Pancreas (tissue), 10 donors: ENCODE data around the gene BRD2. TPM values are rescaled to one million over a fixed set of nuclear protein-coding genes. Genes with fewer than 3 reads are reported as not detected.

Experiments
- ATAC-seq, 4 donors: fragments of 200-7000 bp; cut with Tn5 transposase; one replicate each; pipeline versions ENCODE4 v1.8.0 to v1.9.1; 2020; ENCODE audit warnings: mild to moderate bottlenecking in 4 of 4, moderate library complexity in 4 of 4
- DNase-seq, 6 donors: peaks; one replicate each; pipeline ENCODE4 v3.0.0-alpha.2; 2020
- FAIRE-seq: peaks from 2 replicates; lab custom pipeline; 2012; peaks lifted over from hg19 to GRCh38; lab: Jason Lieb, UNC
- H3K27ac ChIP-seq, 4 donors: fragments of 200-600 bp; sonication (generic); 1 replicate in 3 of 4; 2 replicates in 1 of 4; pipeline versions ENCODE4 v1.5.0 to v1.8.0; 2020
- H3K27me3 ChIP-seq, 4 donors: fragments of 200-600 bp; one replicate each; pipeline ENCODE4 v1.8.0; 2021
- H3K36me3 ChIP-seq, 3 donors: fragments of 200-600 bp; sonication (generic) in 1 of 3; one replicate each; pipeline versions ENCODE4 v1.5.0 to v1.8.0; 2020 to 2021
- H3K4me1 ChIP-seq, 3 donors: fragments of 200-600 bp; one replicate each; pipeline ENCODE4 v1.8.0; 2021
- H3K4me3 ChIP-seq, 4 donors: fragments of 200-600 bp; sonication (generic) in 2 of 4; one replicate each; pipeline versions ENCODE4 v1.5.0 to v1.8.0; 2020 to 2021
- H3K9me3 ChIP-seq, 4 donors: fragments of 200-600 bp; one replicate each; pipeline ENCODE4 v1.8.0; 2021
- WGBS, 2 donors: extraction: QIAGEN DNeasy Blood & Tissue Kit; methylation state at CpG; one replicate each; pipeline ENCODE4 v1.1.7; 2013; 5-methylcytosine and 5-hydroxymethylcytosine counted together
- intact Hi-C, 3 donors: fragments of 100-400 bp; cut with DNase I; formaldehyde crosslinking; loops; one replicate each; pipeline versions ENCODE4 v1.11.1 to v1.14.2; 2022
- polyA plus RNA-seq, 2 donors: library from polyadenylated mRNA; stranded (reverse); fragments of 200-250 nt; gene quantifications; one replicate each; pipeline ENCODE4 v1.2.3, GENCODE V29; 2013
- total RNA-seq, 6 donors: library from RNA; stranded (reverse); fragmentation: NEBNext Ultra II Directional in 4 of 6; extraction: Animal tissue kit (Norgen Biotek cat#: 25700) in 4 of 6; gene quantifications; one replicate each; pipeline versions ENCODE4 v1.2.1 to v1.2.4, GENCODE V29; 2021 to 2023
- TF ChIP-seq, protein P1 (sequence below), 4 donors: fragments of 200-600 bp; sonication (generic) in 3 of 4; IDR thresholded peaks; one replicate each; pipeline versions ENCODE4 v1.5.0 to v1.8.0; 2021; ENCODE audit warnings: antibody characterized with exemption in 4 of 4
- donor health status: healthy with polysubstance abuse.
- donor health status: DM: no; HTN: no; CAD: no; lungs with moderate emphysema.
- donor health status: DM: no; HTN: no; CAD: no.
- donor health status: control.
- donor health status: control.
- donor health status: Bipolar disorder and iron deficiency.
- donor health status: DM: yes; HTN: yes; CAD: no.
- donor health status: DM: no; HTN: no; CAD: no.
- donor health status: DM: no; HTN: no; CAD: no.
- donor health status: DM: yes; HTN: yes; CAD: no.

The BRD2 gene
- total and polyA plus RNA-seq, 8 donors, result 50.5 to 128 (median 88.9) TPM

DNA sequence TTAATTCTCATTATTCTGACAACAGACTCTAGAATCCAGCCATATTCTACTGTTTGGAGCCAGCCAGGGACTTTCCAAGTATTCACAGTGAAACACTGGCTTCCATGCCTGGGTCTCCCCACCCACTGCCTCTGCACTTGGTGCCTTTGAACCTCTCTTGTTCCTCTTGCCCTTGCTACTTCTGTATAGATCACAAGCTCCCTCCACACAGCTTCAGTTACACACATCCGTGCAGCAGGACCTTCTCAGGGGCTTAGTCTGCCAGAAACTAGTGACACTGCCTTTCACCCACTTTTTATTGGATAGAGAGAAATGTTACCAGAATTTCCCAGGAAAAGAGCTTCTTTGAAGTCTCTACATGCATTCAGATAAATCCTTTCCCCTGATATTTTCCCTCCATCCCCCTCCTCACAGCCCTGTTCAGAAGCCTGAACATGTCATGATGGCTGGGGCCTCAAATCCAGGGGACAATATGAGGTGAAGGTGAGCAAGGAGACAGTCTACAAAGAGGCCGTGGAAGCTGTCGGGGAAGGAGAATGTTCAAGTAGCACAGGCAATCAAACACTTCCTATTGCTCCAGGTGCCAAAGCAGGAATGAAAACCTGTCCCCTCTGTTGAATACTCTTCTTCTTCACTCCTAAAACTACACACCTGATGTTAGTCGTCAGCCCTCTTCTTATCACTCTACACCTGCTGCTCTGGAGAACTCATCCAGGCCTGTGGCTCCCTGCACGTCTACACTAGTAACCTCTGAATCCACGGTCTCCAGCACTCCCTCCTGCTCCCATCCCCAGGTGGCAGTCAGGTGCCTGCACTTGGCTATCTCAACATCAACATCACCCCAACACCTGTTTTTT, 61.2 kb downstream of the BRD2 start:
- TF ChIP-seq, protein P1, sequence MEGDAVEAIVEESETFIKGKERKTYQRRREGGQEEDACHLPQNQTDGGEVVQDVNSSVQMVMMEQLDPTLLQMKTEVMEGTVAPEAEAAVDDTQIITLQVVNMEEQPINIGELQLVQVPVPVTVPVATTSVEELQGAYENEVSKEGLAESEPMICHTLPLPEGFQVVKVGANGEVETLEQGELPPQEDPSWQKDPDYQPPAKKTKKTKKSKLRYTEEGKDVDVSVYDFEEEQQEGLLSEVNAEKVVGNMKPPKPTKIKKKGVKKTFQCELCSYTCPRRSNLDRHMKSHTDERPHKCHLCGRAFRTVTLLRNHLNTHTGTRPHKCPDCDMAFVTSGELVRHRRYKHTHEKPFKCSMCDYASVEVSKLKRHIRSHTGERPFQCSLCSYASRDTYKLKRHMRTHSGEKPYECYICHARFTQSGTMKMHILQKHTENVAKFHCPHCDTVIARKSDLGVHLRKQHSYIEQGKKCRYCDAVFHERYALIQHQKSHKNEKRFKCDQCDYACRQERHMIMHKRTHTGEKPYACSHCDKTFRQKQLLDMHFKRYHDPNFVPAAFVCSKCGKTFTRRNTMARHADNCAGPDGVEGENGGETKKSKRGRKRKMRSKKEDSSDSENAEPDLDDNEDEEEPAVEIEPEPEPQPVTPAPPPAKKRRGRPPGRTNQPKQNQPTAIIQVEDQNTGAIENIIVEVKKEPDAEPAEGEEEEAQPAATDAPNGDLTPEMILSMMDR (IDR thresholded peaks at IDR 0.05), result no peak
- DNase-seq (peak in 1 of 6 donors; percentile 60), FAIRE-seq (no peak), ATAC-seq (peak in 3 of 4 donors; percentile 75 to 94 (median 92))
- Histone ChIP-seq H3K4me3 (no peak overlapping the region), H3K27ac (peak overlapping the region in 2 of 4 donors; percentile 76 to 80), H3K27me3 (no peaks in the 10 kb centered on the region), H3K36me3 (no peaks in the 10 kb centered on the region), H3K4me1 (peaks cover 0 to 4% (median 0%) of the 10 kb centered on the region in 3 donors), H3K9me3 (no peaks in the 10 kb centered on the region)
- 48 to 49% methylated on average over 6 of the region's 6 CpGs for WGBS, 2 donors
- intact Hi-C loops, result no loop called here

DNA sequence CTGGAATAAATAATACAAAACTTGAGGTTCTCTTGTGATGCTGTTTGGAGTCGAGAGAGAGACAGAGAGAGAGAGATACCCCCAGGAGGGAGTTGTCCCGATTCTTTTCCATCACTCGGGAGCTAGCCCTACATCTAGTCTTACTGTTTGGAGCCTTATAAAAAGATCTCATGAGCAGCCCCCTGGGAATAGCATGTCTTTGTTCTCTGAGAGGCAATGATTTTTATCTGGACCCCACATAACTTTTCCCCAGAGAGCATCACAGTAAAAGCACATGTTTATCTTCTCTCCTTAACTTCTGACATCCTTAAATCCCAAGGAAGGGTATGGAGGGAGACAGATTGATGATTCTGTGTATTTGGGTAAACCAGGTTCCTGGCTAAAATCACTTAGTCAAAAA, 61.9 kb downstream of the BRD2 start:
- intact Hi-C loops, result no loop called here
- no peak for DNase-seq
- no peak overlapping the region for H3K4me3 ChIP-seq
- H3K36me3 ChIP-seq, result no peaks in the 10 kb centered on the region
- peak overlapping the region in 2 of 4 donors; percentile 76 to 80 for H3K27ac ChIP-seq
- 44 to 55% methylated on average over 3 of the region's 3 CpGs for WGBS, 2 donors
- TF ChIP-seq, protein P1 (IDR thresholded peaks at IDR 0.05), result no peak
- H3K27me3 ChIP-seq, result no peaks in the 10 kb centered on the region
- no peaks in the 10 kb centered on the region for H3K9me3 ChIP-seq
- ATAC-seq, result no peak
- FAIRE-seq, result no peak
- H3K4me1 ChIP-seq, result peaks cover 0 to 4% (median 0%) of the 10 kb centered on the region in 3 donors

Other genes with a start within 250 kb of the BRD2 start
- 1 to 10 TPM in 2 of 6 donors, under 1 TPM in 2, not detected in 2; 0.09 to 6.0 (median 2.3) TPM for gene HLA-DQA2, start 227.2 kb upstream of the BRD2 start, total RNA-seq
- under 1 TPM in 1 of 2 donors, not detected in 1; 0.14 TPM for gene HLA-DQA2, start 227.2 kb upstream of the BRD2 start, polyA plus RNA-seq
- 1 to 10 TPM in 2 of 6 donors, under 1 TPM in 3, not detected in 1; 0.35 to 3.8 (median 0.47) TPM for gene HLA-DQB2, start 205.1 kb upstream of the BRD2 start, total RNA-seq
- gene HLA-DQB2, start 205.1 kb upstream of the BRD2 start, polyA plus RNA-seq, result not detected
- gene HLA-DOB, start 151.6 kb upstream of the BRD2 start, total RNA-seq, result under 1 TPM in 2 of 6 donors, not detected in 4; 0.21 to 0.87 TPM
- gene HLA-DOB, start 151.6 kb upstream of the BRD2 start, polyA plus RNA-seq, result under 1 TPM; 0.38 to 0.53 TPM
- gene TAP2, start 129.9 kb upstream of the BRD2 start, total RNA-seq, result 10 to 100 TPM in 4 of 6 donors, 1 to 10 TPM in 2; 5.0 to 23.1 (median 12.2) TPM
- gene TAP2, start 129.9 kb upstream of the BRD2 start, polyA plus RNA-seq, result 10 to 100 TPM in 1 of 2 donors, 1 to 10 TPM in 1; 8.8 to 16.9 TPM
- 10 to 100 TPM in 5 of 6 donors, 1 to 10 TPM in 1; 7.4 to 40.2 (median 11.8) TPM for gene PSMB8, start 124.5 kb upstream of the BRD2 start, total RNA-seq
- gene PSMB8, start 124.5 kb upstream of the BRD2 start, polyA plus RNA-seq, result 10 to 100 TPM; 27.9 to 35.2 TPM
- gene TAP1, start 114.9 kb upstream of the BRD2 start, total RNA-seq, result 10 to 100 TPM in 5 of 6 donors, 1 to 10 TPM in 1; 7.8 to 32.1 (median 11.6) TPM
- 10 to 100 TPM; 18.8 to 28.5 TPM for gene TAP1, start 114.9 kb upstream of the BRD2 start, polyA plus RNA-seq
- 10 to 100 TPM in 2 of 6 donors, 1 to 10 TPM in 4; 5.1 to 18.1 (median 5.8) TPM for gene PSMB9, start 114.4 kb upstream of the BRD2 start, total RNA-seq
- gene PSMB9, start 114.4 kb upstream of the BRD2 start, polyA plus RNA-seq, result 10 to 100 TPM in 1 of 2 donors, 1 to 10 TPM in 1; 8.3 to 13.7 TPM
- 10 to 100 TPM in 2 of 6 donors, 1 to 10 TPM in 4; 1.9 to 42.6 (median 4.3) TPM for gene HLA-DMB, start 27.6 kb upstream of the BRD2 start, total RNA-seq
- gene HLA-DMB, start 27.6 kb upstream of the BRD2 start, polyA plus RNA-seq, result 1 to 10 TPM; 2.7 to 6.2 TPM
- 10 to 100 TPM in 4 of 6 donors, 1 to 10 TPM in 2; 6.8 to 72.9 (median 17.0) TPM for gene HLA-DMA, start 15.5 kb upstream of the BRD2 start, total RNA-seq
- 10 to 100 TPM; 25.0 to 34.0 TPM for gene HLA-DMA, start 15.5 kb upstream of the BRD2 start, polyA plus RNA-seq
- 10 to 100 TPM in 1 of 6 donors, 1 to 10 TPM in 3, under 1 TPM in 2; 0.60 to 16.5 (median 2.2) TPM for gene HLA-DOA, start 41.0 kb downstream of the BRD2 start, total RNA-seq
- gene HLA-DOA, start 41.0 kb downstream of the BRD2 start, polyA plus RNA-seq, result under 1 TPM; 0.38 to 0.46 TPM
- gene HLA-DPA1, start 105.1 kb downstream of the BRD2 start, total RNA-seq, result 100 to 1,000 TPM in 1 of 6 donors, 10 to 100 TPM in 2, 1 to 10 TPM in 3; 8.7 to 162 (median 13.5) TPM
- gene HLA-DPA1, start 105.1 kb downstream of the BRD2 start, polyA plus RNA-seq, result 1 to 10 TPM; 5.5 to 9.1 TPM
- gene HLA-DPB1, start 107.4 kb downstream of the BRD2 start, total RNA-seq, result 100 to 1,000 TPM in 1 of 6 donors, 10 to 100 TPM in 5; 11.8 to 156 (median 23.3) TPM
- gene HLA-DPB1, start 107.4 kb downstream of the BRD2 start, polyA plus RNA-seq, result 10 to 100 TPM; 16.7 to 20.8 TPM
- gene COL11A2, start 223.9 kb downstream of the BRD2 start, total RNA-seq, result under 1 TPM; 0.15 to 0.75 (median 0.36) TPM
- gene COL11A2, start 223.9 kb downstream of the BRD2 start, polyA plus RNA-seq, result 1 to 10 TPM; 2.9 to 3.1 TPM
- gene RXRB, start 232.1 kb downstream of the BRD2 start, total RNA-seq, result 10 to 100 TPM; 20.1 to 30.9 (median 21.9) TPM
- gene RXRB, start 232.1 kb downstream of the BRD2 start, polyA plus RNA-seq, result 10 to 100 TPM; 48.8 to 68.3 TPM
- 10 to 100 TPM; 41.6 to 87.5 (median 64.5) TPM for gene SLC39A7, start 232.3 kb downstream of the BRD2 start, total RNA-seq
- gene SLC39A7, start 232.3 kb downstream of the BRD2 start, polyA plus RNA-seq, result 100 to 1,000 TPM in 1 of 2 donors, 10 to 100 TPM in 1; 53.9 to 111 TPM
- gene HSD17B8, start 236.1 kb downstream of the BRD2 start, total RNA-seq, result 10 to 100 TPM; 20.9 to 47.3 (median 31.4) TPM
- 10 to 100 TPM; 36.2 to 47.4 TPM for gene HSD17B8, start 236.1 kb downstream of the BRD2 start, polyA plus RNA-seq
- gene RING1, start 239.9 kb downstream of the BRD2 start, total RNA-seq, result 10 to 100 TPM; 15.0 to 28.0 (median 20.1) TPM
- gene RING1, start 239.9 kb downstream of the BRD2 start, polyA plus RNA-seq, result 10 to 100 TPM; 47.4 to 57.6 TPM